Panc1 (cell line): ENCODE results near the gene SAMHD1. TPM values are rescaled to one million over a fixed set of nuclear protein-coding genes. Genes with fewer than 3 reads are reported as not detected.
A peak's percentile ranks its signal among the peaks of the same experiment; 100 is the strongest.
"Not testable (repeated sequence)": the region's sequence is repeated elsewhere in the genome, so short reads cannot be mapped to it uniquely, and the experiment has no call there.

Source experiments
- ATAC-seq: fragments of 200-7000 bp; cut with Tn5 transposase; 2 replicates; pipeline ENCODE4 v1.9.1; 2020; ENCODE audit warnings: mild to moderate bottlenecking, moderate library complexity
- Bru-seq: library from RNA; stranded (reverse); fragments of 400-500 nt; gene quantifications from one replicate; lab custom pipeline; 2021; lab: Mats Ljungman, UMichigan
- BruChase-seq, 2 experiments: library from RNA; stranded (reverse); fragments of 400-500 nt; gene quantifications; one replicate each; lab custom pipeline; 2021; lab: Mats Ljungman, UMichigan
- BruUV-seq: library from RNA; stranded (reverse); fragments of 400-500 nt; replicated peaks from 2 replicates; lab custom pipeline; 2021; lab: Mats Ljungman, UMichigan
- CTCF ChIA-PET: fragments of 300-600 bp; sonication (Branson Sonifier 250); formaldehyde crosslinking; loops from one replicate; lab custom pipeline; 2022; ENCODE audit warnings: antibody characterized with exemption; lab: Charles Lee
- POLR2A ChIA-PET: fragments of 300-600 bp; sonication (Branson Sonifier 250); formaldehyde crosslinking; loops from one replicate; lab custom pipeline; 2022; ENCODE audit warnings: antibody characterized with exemption; lab: Charles Lee
- DNase-seq: peaks from one replicate; pipeline ENCODE4 v3.0.0-alpha.2; 2010; ENCODE audit warnings: low read depth, low spot score
- H3K27ac ChIP-seq: 2 replicates; pipeline ENCODE4 v1.5.1; 2011; ENCODE audit warnings: mild to moderate bottlenecking, low read length, inconsistent platforms
- H3K27me3 ChIP-seq: fragments of 200-500 bp; sonication (Bioruptor generic); 2 replicates; pipeline ENCODE4 v1.6.0; 2014; ENCODE audit warnings: low read length, inconsistent platforms; ENCODE audit not compliant: control insufficient read depth, insufficient read depth
- H3K36me3 ChIP-seq: fragments of 200-500 bp; sonication (Bioruptor generic); 2 replicates; pipeline ENCODE4 v1.5.1; 2014; ENCODE audit warnings: inconsistent platforms, mild to moderate bottlenecking, low read length, moderate library complexity; ENCODE audit not compliant: control insufficient read depth, insufficient read depth
- H3K4me1 ChIP-seq: 2 replicates; pipeline ENCODE4 v1.5.1; 2011; ENCODE audit warnings: inconsistent platforms, mild to moderate bottlenecking, low read length, moderate library complexity; ENCODE audit not compliant: control insufficient read depth, insufficient read depth
- H3K4me3 ChIP-seq, 2 experiments: 2 replicates each; pipeline ENCODE4 v1.5.1; 2011 to 2012; ENCODE audit warnings: low read depth in 2 of 2, low read length in 2 of 2, mild to moderate bottlenecking in 2 of 2, inconsistent platforms in 1 of 2, moderate library complexity in 1 of 2
- H3K9me3 ChIP-seq: fragments of 200-500 bp; sonication (Bioruptor generic); 2 replicates; pipeline ENCODE4 v1.5.1; 2014; ENCODE audit warnings: low read depth, mild to moderate bottlenecking, inconsistent platforms, low read length, moderate library complexity; ENCODE audit not compliant: control insufficient read depth, insufficient read depth
- CTCF ChIP-seq: fragments of 450-650 bp; IDR thresholded peaks from 2 replicates; pipeline ENCODE4 v1.5.1; 2017; ENCODE audit warnings: mild to moderate bottlenecking
- POLR2AphosphoS5 ChIP-seq: IDR thresholded peaks from 2 replicates; pipeline ENCODE4 v1.6.1; 2012; ENCODE audit warnings: mild to moderate bottlenecking, low read depth, low read length, moderate library complexity
- SIN3A ChIP-seq: IDR thresholded peaks from 2 replicates; pipeline ENCODE4 v1.6.1; 2012; ENCODE audit warnings: low read depth, mild to moderate bottlenecking, low read length, moderate library complexity, borderline replicate concordance; ENCODE audit not compliant: insufficient read depth
- TCF7L2 ChIP-seq: IDR thresholded peaks from 2 replicates; pipeline ENCODE4 v1.6.1; 2011; ENCODE audit warnings: mild to moderate bottlenecking, low read depth, low read length, inconsistent platforms
- in situ Hi-C: cut with HindIII; loops from 2 replicates; pipeline ENCODE4 v1.10.0; 2016; ENCODE audit warnings: low sequenced_read_pairs, low pct_unique_long_range_greater_than_20kb
- intact Hi-C: fragments of 100-400 bp; cut with micrococcal nuclease; formaldehyde crosslinking; loops from one replicate; pipeline ENCODE4 v1.10.0; 2022; ENCODE audit not compliant: unreplicated experiment
- long read RNA-seq: library from polyadenylated mRNA; unstranded; transcript quantifications from one replicate; pipeline ENCODE4 v2.0.0, GENCODE V29; 2021; ENCODE audit not compliant: unreplicated experiment
- polyA plus RNA-seq: library from polyadenylated mRNA; unstranded; fragments of >200 nt; gene quantifications from one replicate; pipeline ENCODE4 v1.2.1, GENCODE V29; 2012; ENCODE audit warnings: missing spikeins; ENCODE audit not compliant: insufficient read length
- total RNA-seq: library from RNA; stranded (reverse); gene quantifications from one replicate; pipeline ENCODE4 v1.2.1, GENCODE V29; 2021; ENCODE audit not compliant: unreplicated experiment
- TF ChIP-seq, protein P1 (sequence below), 2 experiments: IDR thresholded peaks; 2 replicates each; pipeline ENCODE4 v1.6.1; 2011 to 2012; ENCODE audit warnings: low read depth in 2 of 2, control low read depth in 1 of 2, low read length in 1 of 2, mild to moderate bottlenecking in 1 of 2, moderate library complexity in 1 of 2; ENCODE audit not compliant: insufficient read depth in 1 of 2

SAMHD1 gene
- total RNA-seq, result 16.8 TPM
- polyA plus RNA-seq, result 8.9 TPM
- percentile 46 among the genes with signal in this experiment for Bru-seq, nascent RNA
- BruChase-seq, experiment 1, labeled RNA remaining after a 2-hour chase, result percentile 49 among the genes with signal in this experiment
- percentile 58 among the genes with signal in this experiment for BruChase-seq, experiment 2, labeled RNA remaining after a 6-hour chase
- long read RNA-seq, full-length matches to known transcripts, result 2 of 15 reads
- long read RNA-seq, partial matches to known transcripts, result 3 of 15 reads
- long read RNA-seq, other reads (novel, unspliced or antisense), result 10 of 15 reads

DNA sequence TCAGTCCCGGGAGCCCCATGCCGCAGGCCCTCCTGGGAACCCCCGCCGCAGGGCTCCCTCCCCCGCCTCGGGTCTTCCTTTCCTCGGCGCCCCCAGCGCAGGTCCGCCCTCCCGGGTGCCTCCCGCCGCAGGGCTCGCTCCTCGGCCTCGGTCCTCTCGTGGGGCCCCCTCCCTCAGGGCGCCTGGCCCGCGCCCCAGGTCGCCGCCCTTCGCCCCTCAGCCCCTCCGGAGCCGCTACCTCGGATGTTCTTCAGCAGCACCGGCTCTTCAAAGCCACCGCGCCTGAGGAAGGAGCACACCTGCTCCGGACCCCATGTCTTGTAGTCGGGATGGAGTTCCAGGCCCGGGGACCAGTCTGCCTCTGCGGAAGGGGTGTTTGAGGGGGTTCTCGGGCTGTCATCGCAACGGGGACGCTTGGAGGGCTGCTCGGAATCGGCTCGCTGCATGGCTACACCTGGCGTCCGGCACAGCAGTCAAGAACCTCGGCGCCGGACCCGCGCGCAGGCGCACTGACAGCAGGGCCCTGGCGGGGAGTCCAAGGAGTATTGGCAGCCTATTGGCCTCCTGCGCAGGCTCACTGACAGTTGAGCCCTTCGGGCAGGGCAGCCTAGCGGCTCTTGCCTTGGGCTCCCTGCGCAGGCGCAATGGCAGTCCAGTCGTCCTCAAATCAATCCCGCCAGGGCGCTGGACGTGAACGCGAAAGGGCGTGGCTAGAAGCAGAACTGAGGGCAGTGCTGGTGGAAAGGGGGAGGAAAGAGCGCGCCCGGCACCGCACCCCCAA, at the start of gene SAMHD1:
SAMHD1 (minus strand) TSS at position 511 of the 781 bp plus-strand sequence; CDS start at position 446, 65 bp downstream.
- H3K27ac ChIP-seq, result peak within 1 kb of the TSS; percentile 92
- H3K4me3 ChIP-seq, result peak within 1 kb of the TSS; percentile 90 to 91
- DNase-seq, result peak; percentile 94
- H3K9me3 ChIP-seq, result no peaks in the 10 kb centered on the region
- in situ Hi-C loops (no loop called here), intact Hi-C loops (no loop called here)
- no TSS peak for BruUV-seq
- peaks cover 17% of the 10 kb centered on the region for H3K4me1 ChIP-seq
- H3K27me3 ChIP-seq, result no peaks in the 10 kb centered on the region
- peak; percentile 81; the same call in 1 of the 2 replicates for TF ChIP-seq POLR2AphosphoS5
- TF ChIP-seq SIN3A, result 0 out of 2 replicates have a peak, but pooled peaks have one; percentile 4
- TF ChIP-seq CTCF, result no peak
- peak; percentile 97 for TF ChIP-seq TCF7L2
- TF ChIP-seq, protein P1, sequence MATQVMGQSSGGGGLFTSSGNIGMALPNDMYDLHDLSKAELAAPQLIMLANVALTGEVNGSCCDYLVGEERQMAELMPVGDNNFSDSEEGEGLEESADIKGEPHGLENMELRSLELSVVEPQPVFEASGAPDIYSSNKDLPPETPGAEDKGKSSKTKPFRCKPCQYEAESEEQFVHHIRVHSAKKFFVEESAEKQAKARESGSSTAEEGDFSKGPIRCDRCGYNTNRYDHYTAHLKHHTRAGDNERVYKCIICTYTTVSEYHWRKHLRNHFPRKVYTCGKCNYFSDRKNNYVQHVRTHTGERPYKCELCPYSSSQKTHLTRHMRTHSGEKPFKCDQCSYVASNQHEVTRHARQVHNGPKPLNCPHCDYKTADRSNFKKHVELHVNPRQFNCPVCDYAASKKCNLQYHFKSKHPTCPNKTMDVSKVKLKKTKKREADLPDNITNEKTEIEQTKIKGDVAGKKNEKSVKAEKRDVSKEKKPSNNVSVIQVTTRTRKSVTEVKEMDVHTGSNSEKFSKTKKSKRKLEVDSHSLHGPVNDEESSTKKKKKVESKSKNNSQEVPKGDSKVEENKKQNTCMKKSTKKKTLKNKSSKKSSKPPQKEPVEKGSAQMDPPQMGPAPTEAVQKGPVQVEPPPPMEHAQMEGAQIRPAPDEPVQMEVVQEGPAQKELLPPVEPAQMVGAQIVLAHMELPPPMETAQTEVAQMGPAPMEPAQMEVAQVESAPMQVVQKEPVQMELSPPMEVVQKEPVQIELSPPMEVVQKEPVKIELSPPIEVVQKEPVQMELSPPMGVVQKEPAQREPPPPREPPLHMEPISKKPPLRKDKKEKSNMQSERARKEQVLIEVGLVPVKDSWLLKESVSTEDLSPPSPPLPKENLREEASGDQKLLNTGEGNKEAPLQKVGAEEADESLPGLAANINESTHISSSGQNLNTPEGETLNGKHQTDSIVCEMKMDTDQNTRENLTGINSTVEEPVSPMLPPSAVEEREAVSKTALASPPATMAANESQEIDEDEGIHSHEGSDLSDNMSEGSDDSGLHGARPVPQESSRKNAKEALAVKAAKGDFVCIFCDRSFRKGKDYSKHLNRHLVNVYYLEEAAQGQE (IDR thresholded peaks at IDR 0.05; ENCODE audit: insufficient read depth in 1 of 2, low read depth in 2 of 2, low read length in 1 of 2), result no peak
- ATAC-seq, result peak; percentile 98
- ChIA-PET POLR2A (no interaction called here), CTCF (interaction anchor here (0.5 kb wide), 1 partner anchor 275 kb away, joined by 3 read pairs; no protein-coding TSS in a partner anchor)
- no peaks in the 10 kb centered on the region for H3K36me3 ChIP-seq

GRCh38 chr20:37000171-37000570, 48.7 kb upstream of the SAMHD1 start:
- ATAC-seq, H3K4me3 ChIP-seq, BruUV-seq, H3K36me3 ChIP-seq, H3K27ac ChIP-seq, H3K4me1 ChIP-seq, DNase-seq, H3K27me3 ChIP-seq, H3K9me3 ChIP-seq, in situ Hi-C loops, POLR2A ChIA-PET, intact Hi-C loops, CTCF ChIA-PET: not testable (repeated sequence)
